HepG2 (cell line): Measurements from ENCODE around the gene SKIDA1. TPM values are rescaled to one million over a fixed set of nuclear protein-coding genes. Genes with fewer than 3 reads are reported as not detected.
A peak's percentile ranks its signal among the peaks of the same experiment; 100 is the strongest.

ENCODE experiments used
- BORCS8-MEF2B ChIP-seq: sonication (generic); formaldehyde crosslinking; IDR thresholded peaks from 2 replicates; pipeline ENCODE4 v1.8.0; 2022; ENCODE audit warnings: mild to moderate bottlenecking, missing genetic modification reagents
- CBFB ChIP-seq: sonication (generic); formaldehyde crosslinking; IDR thresholded peaks from 2 replicates; pipeline ENCODE4 v1.4.0; 2020; ENCODE audit warnings: missing genetic modification reagents
- ELF4 ChIP-seq: sonication (generic); formaldehyde crosslinking; IDR thresholded peaks from 2 replicates; pipeline ENCODE4 v1.5.0; 2020; ENCODE audit warnings: missing genetic modification reagents, mild to moderate bottlenecking, moderate library complexity, borderline replicate concordance
- GATAD1 ChIP-seq: IDR thresholded peaks from 2 replicates; pipeline ENCODE4 v1.6.1; 2016; ENCODE audit warnings: missing genetic modification reagents, missing compliant biosample characterization
- HES4 ChIP-seq: sonication (generic); formaldehyde crosslinking; IDR thresholded peaks from 2 replicates; pipeline ENCODE4 v1.9.0; 2021; ENCODE audit warnings: mild to moderate bottlenecking, missing genetic modification reagents, borderline replicate concordance
- HMG20B ChIP-seq: conservative IDR thresholded peaks from 2 replicates; pipeline ENCODE4 v1.6.1; 2016; ENCODE audit warnings: missing genetic modification reagents, missing compliant biosample characterization
- HNRNPLL ChIP-seq: fragments of 200-400 bp; formaldehyde crosslinking; IDR thresholded peaks from 2 replicates; pipeline ENCODE4 v1.6.1; 2017; ENCODE audit warnings: mild to moderate bottlenecking, low read depth, low read length; ENCODE audit not compliant: poor library complexity, severe bottlenecking
- IRF2 ChIP-seq: IDR thresholded peaks from 2 replicates; pipeline ENCODE4 v1.6.1; 2018; ENCODE audit warnings: missing genetic modification reagents, missing compliant biosample characterization
- KLF11 ChIP-seq: IDR thresholded peaks from 2 replicates; pipeline ENCODE4 v1.6.1; 2016; ENCODE audit warnings: missing compliant biosample characterization
- KMT2A ChIP-seq: sonication (generic); formaldehyde crosslinking; IDR thresholded peaks from 2 replicates; pipeline ENCODE4 v1.4.0; 2020; ENCODE audit warnings: missing genetic modification reagents
- MATR3 ChIP-seq: sonication (generic); formaldehyde crosslinking; IDR thresholded peaks from 2 replicates; pipeline ENCODE4 v1.4.0; 2020; ENCODE audit warnings: missing genetic modification reagents
- MEF2D ChIP-seq: sonication (generic); formaldehyde crosslinking; IDR thresholded peaks from 2 replicates; pipeline ENCODE4 v1.5.1; 2020; ENCODE audit warnings: mild to moderate bottlenecking, missing genetic modification reagents
- MEIS2 ChIP-seq: sonication (generic); formaldehyde crosslinking; IDR thresholded peaks from 2 replicates; pipeline ENCODE4 v1.9.0; 2021; ENCODE audit warnings: mild to moderate bottlenecking, missing genetic modification reagents
- NR2F6 ChIP-seq, 2 experiments: IDR thresholded peaks; 2 replicates each; pipeline ENCODE4 v1.6.1; 2016; ENCODE audit warnings: antibody characterized with exemption in 1 of 2, mild to moderate bottlenecking in 1 of 2
- PITX1 ChIP-seq: sonication (generic); formaldehyde crosslinking; IDR thresholded peaks from 2 replicates; pipeline ENCODE4 v1.5.1; 2020; ENCODE audit warnings: mild to moderate bottlenecking, missing genetic modification reagents
- RXRA ChIP-seq: sonication (generic); formaldehyde crosslinking; IDR thresholded peaks from 2 replicates; pipeline ENCODE4 v1.5.1; 2020; ENCODE audit warnings: missing genetic modification reagents
- SP2 ChIP-seq: sonication (generic); formaldehyde crosslinking; IDR thresholded peaks from 2 replicates; pipeline ENCODE4 v1.5.1; 2020; ENCODE audit warnings: mild to moderate bottlenecking, missing genetic modification reagents
- SP5 ChIP-seq: IDR thresholded peaks from 2 replicates; pipeline ENCODE4 v1.6.1; 2016; ENCODE audit warnings: low read depth, borderline replicate concordance
- TCF12 ChIP-seq, 2 experiments: fragments of 450-650 bp in 1 of 2; sonication (generic) in 1 of 2; formaldehyde crosslinking in 1 of 2; IDR thresholded peaks; 2 replicates each; pipeline versions ENCODE4 v1.6.1 to v1.8.0; 2017 to 2022; ENCODE audit warnings: antibody characterized with exemption in 1 of 2, mild to moderate bottlenecking in 1 of 2, missing genetic modification reagents in 1 of 2, moderate library complexity in 1 of 2
- TEAD2 ChIP-seq: sonication (generic); formaldehyde crosslinking; IDR thresholded peaks from 2 replicates; pipeline ENCODE4 v1.9.0; 2021; ENCODE audit warnings: missing genetic modification reagents
- TOPORS ChIP-seq: sonication (generic); formaldehyde crosslinking; IDR thresholded peaks from 2 replicates; pipeline ENCODE4 v1.8.0; 2023; ENCODE audit warnings: mild to moderate bottlenecking, missing genetic modification reagents
- TP53 ChIP-seq: sonication (generic); formaldehyde crosslinking; conservative IDR thresholded peaks from 2 replicates; pipeline ENCODE4 v1.4.0; 2020; ENCODE audit warnings: missing genetic modification reagents
- ZFP36L2 ChIP-seq: sonication (generic); formaldehyde crosslinking; IDR thresholded peaks from 2 replicates; pipeline ENCODE4 v1.4.0; 2020; ENCODE audit warnings: missing genetic modification reagents
- ZNF224 ChIP-seq: sonication (generic); formaldehyde crosslinking; IDR thresholded peaks from 2 replicates; pipeline ENCODE4 v1.5.0; 2020; ENCODE audit warnings: mild to moderate bottlenecking, missing genetic modification reagents
- ZNF251 ChIP-seq: sonication (generic); formaldehyde crosslinking; IDR thresholded peaks from 2 replicates; pipeline ENCODE4 v1.9.0; 2021; ENCODE audit warnings: mild to moderate bottlenecking, missing genetic modification reagents
- ZNF510 ChIP-seq: sonication (generic); formaldehyde crosslinking; IDR thresholded peaks from 2 replicates; pipeline ENCODE4 v1.4.0; 2020; ENCODE audit warnings: low read depth, mild to moderate bottlenecking, missing genetic modification reagents
- ZNF737 ChIP-seq: sonication (generic); formaldehyde crosslinking; IDR thresholded peaks from 2 replicates; pipeline ENCODE4 v1.5.0; 2020; ENCODE audit warnings: missing genetic modification reagents, mild to moderate bottlenecking, borderline replicate concordance
- ZNF761 ChIP-seq: sonication (generic); formaldehyde crosslinking; conservative IDR thresholded peaks from 2 replicates; pipeline ENCODE4 v1.4.0; 2020; ENCODE audit warnings: mild to moderate bottlenecking, missing genetic modification reagents
- polyA plus RNA-seq, 8 experiments: library from polyadenylated mRNA; depleted of rRNA in 3 of 8; stranded (reverse) in 7 of 8; unstranded in 1 of 8; fragments of >200 nt; fragmentation: Illumina TruSeq in 4 of 8; extraction: Trizol in 4 of 8; gene quantifications; 2 replicates each; pipeline versions ENCODE4 v1.2.1 to v1.2.3, GENCODE V29; 2011 to 2016; ENCODE audit warnings: low read depth in 4 of 8, missing spikeins in 1 of 8, mixed read lengths in 1 of 8; ENCODE audit not compliant: insufficient read depth in 1 of 8
- total RNA-seq, 5 experiments: library from RNA; depleted of rRNA; stranded (reverse); fragments of >200 nt; fragmentation: Illumina TruSeq; extraction: Trizol; gene quantifications; 2 replicates each; pipeline ENCODE4 v1.2.3, GENCODE V29; 2016; ENCODE audit warnings: low read depth in 1 of 5
- TF ChIP-seq, protein P1 (sequence below): sonication (generic); formaldehyde crosslinking; conservative IDR thresholded peaks from 2 replicates; pipeline ENCODE4 v1.8.0; 2022; ENCODE audit warnings: mild to moderate bottlenecking, moderate library complexity, missing genetic modification reagents
- TF ChIP-seq, protein P2 (sequence below): IDR thresholded peaks from 2 replicates; pipeline ENCODE4 v1.6.1; 2016; ENCODE audit warnings: missing compliant biosample characterization, missing genetic modification reagents, borderline replicate concordance

The SKIDA1 gene
- total and polyA plus RNA-seq, 2 of the 13 experiments (the other 11 are each of a cell fraction or from before 2014, with no cell fraction given), result 0.73 to 1.5 TPM

DNA sequence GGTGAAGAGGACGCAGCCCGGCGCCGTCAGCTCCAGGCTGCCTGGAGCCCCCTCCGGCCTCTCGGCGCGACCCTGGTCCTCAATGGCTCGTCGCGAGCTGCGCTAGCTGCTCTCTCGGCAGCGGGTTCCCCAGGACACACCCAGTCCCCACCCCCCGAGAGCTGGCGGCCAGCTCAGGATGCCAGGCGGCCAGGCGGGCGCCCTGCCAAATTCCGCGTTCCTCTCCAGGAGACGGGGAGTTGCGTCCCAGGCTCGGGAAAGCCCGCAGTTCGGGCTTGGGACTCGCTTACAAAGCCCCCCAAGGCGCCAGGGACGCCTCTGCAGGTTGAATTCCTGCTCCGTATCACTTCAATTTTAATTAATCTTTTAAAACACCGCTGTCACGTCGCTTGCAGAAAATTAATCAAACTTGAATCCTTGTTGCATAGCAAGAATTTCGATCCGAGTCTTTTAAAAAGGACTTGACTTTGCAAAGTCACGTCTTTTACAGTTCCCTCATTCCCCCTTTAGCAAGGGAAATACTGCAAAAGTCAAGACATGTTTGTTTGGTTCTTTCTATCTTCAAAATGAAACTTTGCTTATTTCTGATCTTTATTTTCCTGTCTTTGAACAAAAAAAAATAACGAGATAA lies 28.2 kb downstream of the SKIDA1 start (continued):
- TF ChIP-seq TEAD2, result 0 out of 2 replicates have a peak, but pooled peaks have one; percentile 3
- TF ChIP-seq ZFP36L2 (CRISPR knock-in tag), result no peak
- peak; percentile 59; the same call in 1 of the 2 replicates for TF ChIP-seq MEIS2
- no peak; the same call in 1 of the 2 replicates for TF ChIP-seq CBFB (CRISPR knock-in tag)
- TF ChIP-seq, protein P1, sequence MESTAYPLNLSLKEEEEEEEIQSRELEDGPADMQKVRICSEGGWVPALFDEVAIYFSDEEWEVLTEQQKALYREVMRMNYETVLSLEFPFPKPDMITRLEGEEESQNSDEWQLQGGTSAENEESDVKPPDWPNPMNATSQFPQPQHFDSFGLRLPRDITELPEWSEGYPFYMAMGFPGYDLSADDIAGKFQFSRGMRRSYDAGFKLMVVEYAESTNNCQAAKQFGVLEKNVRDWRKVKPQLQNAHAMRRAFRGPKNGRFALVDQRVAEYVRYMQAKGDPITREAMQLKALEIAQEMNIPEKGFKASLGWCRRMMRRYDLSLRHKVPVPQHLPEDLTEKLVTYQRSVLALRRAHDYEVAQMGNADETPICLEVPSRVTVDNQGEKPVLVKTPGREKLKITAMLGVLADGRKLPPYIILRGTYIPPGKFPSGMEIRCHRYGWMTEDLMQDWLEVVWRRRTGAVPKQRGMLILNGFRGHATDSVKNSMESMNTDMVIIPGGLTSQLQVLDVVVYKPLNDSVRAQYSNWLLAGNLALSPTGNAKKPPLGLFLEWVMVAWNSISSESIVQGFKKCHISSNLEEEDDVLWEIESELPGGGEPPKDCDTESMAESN, result peak; percentile 37; the same call in 1 of the 2 replicates
- no peak for TF ChIP-seq ZNF737 (CRISPR knock-in tag)
- TF ChIP-seq KLF11 (CRISPR knock-in tag), result 0 out of 2 replicates have a peak, but pooled peaks have one; percentile 13
- no peak; the same call in 1 of the 2 replicates for TF ChIP-seq TOPORS (CRISPR knock-in tag)
- no peak; the same call in none of the 2 replicates for TF ChIP-seq SP2 (CRISPR knock-in tag)
- TF ChIP-seq TCF12 (IDR thresholded peaks at IDR 0.05), result no peak
- no peak for TF ChIP-seq TCF12 (CRISPR knock-in tag; IDR thresholded peaks at IDR 0.05)
- TF ChIP-seq, protein P2, sequence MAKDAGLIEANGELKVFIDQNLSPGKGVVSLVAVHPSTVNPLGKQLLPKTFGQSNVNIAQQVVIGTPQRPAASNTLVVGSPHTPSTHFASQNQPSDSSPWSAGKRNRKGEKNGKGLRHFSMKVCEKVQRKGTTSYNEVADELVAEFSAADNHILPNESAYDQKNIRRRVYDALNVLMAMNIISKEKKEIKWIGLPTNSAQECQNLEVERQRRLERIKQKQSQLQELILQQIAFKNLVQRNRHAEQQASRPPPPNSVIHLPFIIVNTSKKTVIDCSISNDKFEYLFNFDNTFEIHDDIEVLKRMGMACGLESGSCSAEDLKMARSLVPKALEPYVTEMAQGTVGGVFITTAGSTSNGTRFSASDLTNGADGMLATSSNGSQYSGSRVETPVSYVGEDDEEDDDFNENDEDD (CRISPR knock-in tag), result peak; percentile 46; the same call in 1 of the 2 replicates
- 0 out of 2 replicates have a peak, but pooled peaks have one; percentile 18 for TF ChIP-seq GATAD1 (CRISPR knock-in tag)
- no peak for TF ChIP-seq ZNF251
- TF ChIP-seq RXRA (CRISPR knock-in tag), result no peak; the same call in none of the 2 replicates
- TF ChIP-seq ZNF224 (CRISPR knock-in tag), result peak; percentile 16; the same call in 1 of the 2 replicates
- 0 out of 2 replicates have a peak, but pooled peaks have one; percentile 11 for TF ChIP-seq NR2F6 (IDR thresholded peaks at IDR 0.05)
- TF ChIP-seq NR2F6 (CRISPR knock-in tag; IDR thresholded peaks at IDR 0.05), result peak; percentile 46; the same call in 1 of the 2 replicates
- no peak for TF ChIP-seq MEF2D (CRISPR knock-in tag)
- TF ChIP-seq KMT2A (CRISPR knock-in tag), result peak; percentile 68
- TF ChIP-seq HMG20B (CRISPR knock-in tag), result no peak
- 0 out of 2 replicates have a peak, but pooled peaks have one; percentile 52 for TF ChIP-seq IRF2 (CRISPR knock-in tag)
- no peak for TF ChIP-seq ZNF510 (CRISPR knock-in tag)
- no peak for TF ChIP-seq ELF4 (CRISPR knock-in tag)
- peak; percentile 73; the same call in 1 of the 2 replicates for TF ChIP-seq PITX1
- peak; percentile 43; the same call in 1 of the 2 replicates for TF ChIP-seq TP53
- TF ChIP-seq SP5 (CRISPR knock-in tag), result peak; percentile 68; the same call in 1 of the 2 replicates
- TF ChIP-seq ZNF761 (CRISPR knock-in tag), result no peak
- TF ChIP-seq HNRNPLL, result peak; percentile 76
- TF ChIP-seq MATR3 (CRISPR knock-in tag), result no peak
- no peak; the same call in 1 of the 2 replicates for TF ChIP-seq HES4 (CRISPR knock-in tag)
- peak; percentile 69; the same call in 1 of the 2 replicates for TF ChIP-seq BORCS8-MEF2B (CRISPR knock-in tag)
